Activated CD4-positive, alpha-beta T cell treated with anti-CD3 and anti-CD28 coated beads for 36 hours (primary cell): ENCODE measurements around the gene CELSR1. TPM values are rescaled to one million over a fixed set of nuclear protein-coding genes. Genes with fewer than 3 reads are reported as not detected.

ENCODE experiments used
- ATAC-seq: fragments of 200-7000 bp; cut with Tn5 transposase; one replicate; pipeline ENCODE4 v1.10.0; 2021; ENCODE audit warnings: mild to moderate bottlenecking, moderate library complexity
- CTCF ChIA-PET: fragments of 350-600 bp; sonication (Branson Sonifier 250); formaldehyde crosslinking; loops from one replicate; lab custom pipeline; 2021; ENCODE audit warnings: antibody characterized with exemption; lab: Charles Lee
- POLR2A ChIA-PET: fragments of 350-600 bp; sonication (Branson Sonifier 250); formaldehyde crosslinking; loops from one replicate; lab custom pipeline; 2021; ENCODE audit warnings: antibody characterized with exemption, inconsistent platforms; lab: Charles Lee
- DNase-seq: peaks from one replicate; pipeline ENCODE4 v3.0.0-alpha.2; 2020
- H3K27ac Mint-ChIP-seq: one replicate; pipeline ENCODE4 v1.8.0; 2021; ENCODE audit warnings: mixed read lengths
- H3K27me3 Mint-ChIP-seq: one replicate; pipeline ENCODE4 v1.8.0; 2021; ENCODE audit warnings: mixed read lengths
- H3K36me3 Mint-ChIP-seq: one replicate; pipeline ENCODE4 v1.8.0; 2021; ENCODE audit warnings: low read depth, mixed read lengths
- H3K4me1 Mint-ChIP-seq: one replicate; pipeline ENCODE4 v1.8.0; 2021; ENCODE audit warnings: mixed read lengths
- H3K4me3 Mint-ChIP-seq: one replicate; pipeline ENCODE4 v1.8.0; 2021; ENCODE audit warnings: mild to moderate bottlenecking, moderate library complexity, mixed read lengths
- H3K9me3 Mint-ChIP-seq: one replicate; pipeline ENCODE4 v1.8.0; 2021; ENCODE audit warnings: low read depth, mixed read lengths
- intact Hi-C, 2 experiments: fragments of 100-400 bp; cut with DNase I in 1 of 2; cut with micrococcal nuclease in 1 of 2; formaldehyde crosslinking; loops; one replicate each; pipeline versions ENCODE4 v1.14.2 to v1.15.1; 2022 to 2024; cut with DNase I, micrococcal nuclease
- total RNA-seq, 2 experiments: library from RNA; stranded (reverse); gene quantifications; one replicate each; pipeline ENCODE4 v1.2.3, GENCODE V29; 2021

Gene CELSR1
- total RNA-seq, 2 experiments from 2014 or later, result 0.43 to 0.46 TPM

- no peak overlapping the region for H3K27ac Mint-ChIP-seq
- DNase-seq (no peak), ATAC-seq (no peak)
- H3K9me3 Mint-ChIP-seq, result no peaks in the 10 kb centered on the region
- H3K4me3 Mint-ChIP-seq, result no peak overlapping the region
- CTCF ChIA-PET, result no interaction called here
- no peaks in the 10 kb centered on the region for H3K27me3 Mint-ChIP-seq
- no peaks in the 10 kb centered on the region for H3K4me1 Mint-ChIP-seq
- POLR2A ChIA-PET, result no interaction called here
- peaks cover 6% of the 10 kb centered on the region for H3K36me3 Mint-ChIP-seq
- intact Hi-C loops, result no loop called here
These were observed 172.9 kb downstream of the CELSR1 start for GRCh38 chr22:46364341-46365165.

GRCh38 chr22:46363611-46364321 is 173.7 kb downstream of the CELSR1 start:
- H3K36me3 Mint-ChIP-seq, result peaks cover 13% of the 10 kb centered on the region
- POLR2A ChIA-PET, result no interaction called here
- DNase-seq, result no peak
- H3K4me3 Mint-ChIP-seq, result no peak overlapping the region
- no peak for ATAC-seq
- intact Hi-C loops, result no loop called here
- no peaks in the 10 kb centered on the region for H3K27me3 Mint-ChIP-seq
- H3K4me1 Mint-ChIP-seq, result no peaks in the 10 kb centered on the region
- H3K9me3 Mint-ChIP-seq, result no peaks in the 10 kb centered on the region
- no peak overlapping the region for H3K27ac Mint-ChIP-seq
- CTCF ChIA-PET, result no interaction called here

- intact Hi-C loops, result no loop called here
- ChIA-PET POLR2A (no interaction called here), CTCF (no interaction called here)
- H3K4me1 Mint-ChIP-seq, result no peaks in the 10 kb centered on the region
- H3K9me3 Mint-ChIP-seq, result no peaks in the 10 kb centered on the region
- ATAC-seq (no peak), DNase-seq (no peak)
- no peak overlapping the region for H3K27ac Mint-ChIP-seq
- peaks cover 17% of the 10 kb centered on the region for H3K36me3 Mint-ChIP-seq
- H3K4me3 Mint-ChIP-seq, result no peak overlapping the region
- H3K27me3 Mint-ChIP-seq, result no peaks in the 10 kb centered on the region
These were observed 174.4 kb downstream of the CELSR1 start for GRCh38 chr22:46362934-46363515.

GRCh38 chr22:46362203-46362933 is 175.1 kb downstream of the CELSR1 start:
- Mint-ChIP-seq H3K9me3 (no peaks in the 10 kb centered on the region), H3K27ac (no peak overlapping the region), H3K4me1 (no peaks in the 10 kb centered on the region), H3K27me3 (no peaks in the 10 kb centered on the region), H3K4me3 (no peak overlapping the region), H3K36me3 (peaks cover 20% of the 10 kb centered on the region)
- DNase-seq (no peak), ATAC-seq (no peak)
- intact Hi-C loops, result no loop called here
- CTCF ChIA-PET, result no interaction called here
- POLR2A ChIA-PET, result no interaction called here

- H3K9me3 Mint-ChIP-seq, result no peaks in the 10 kb centered on the region
- no peaks in the 10 kb centered on the region for H3K4me1 Mint-ChIP-seq
- ATAC-seq (no peak), DNase-seq (no peak)
- intact Hi-C loops, result no loop called here
- peaks cover 21% of the 10 kb centered on the region for H3K36me3 Mint-ChIP-seq
- CTCF ChIA-PET, result no interaction called here
- no peaks in the 10 kb centered on the region for H3K27me3 Mint-ChIP-seq
- H3K27ac Mint-ChIP-seq, result no peak overlapping the region
- POLR2A ChIA-PET, result no interaction called here
- H3K4me3 Mint-ChIP-seq, result no peak overlapping the region
These were observed 175.6 kb downstream of the CELSR1 start for GRCh38 chr22:46361826-46362202.

- POLR2A ChIA-PET, result no interaction called here
- H3K27me3 Mint-ChIP-seq, result no peaks in the 10 kb centered on the region
- H3K27ac Mint-ChIP-seq, result no peak overlapping the region
- H3K4me3 Mint-ChIP-seq, result no peak overlapping the region
- ATAC-seq (no peak), DNase-seq (no peak)
- intact Hi-C loops, result no loop called here
- CTCF ChIA-PET, result no interaction called here
- no peaks in the 10 kb centered on the region for H3K4me1 Mint-ChIP-seq
- no peaks in the 10 kb centered on the region for H3K9me3 Mint-ChIP-seq
- peaks cover 21% of the 10 kb centered on the region for H3K36me3 Mint-ChIP-seq
These were observed 176.5 kb downstream of the CELSR1 start for GRCh38 chr22:46360891-46361290.

GRCh38 chr22:46360097-46360496 is 177.3 kb downstream of the CELSR1 start:
- POLR2A ChIA-PET, result no interaction called here
- CTCF ChIA-PET, result no interaction called here
- H3K27me3 Mint-ChIP-seq, result no peaks in the 10 kb centered on the region
- no peaks in the 10 kb centered on the region for H3K4me1 Mint-ChIP-seq
- intact Hi-C loops, result no loop called here
- DNase-seq (no peak), ATAC-seq (no peak)
- H3K9me3 Mint-ChIP-seq, result no peaks in the 10 kb centered on the region
- H3K36me3 Mint-ChIP-seq, result peaks cover 28% of the 10 kb centered on the region
- no peak overlapping the region for H3K27ac Mint-ChIP-seq
- H3K4me3 Mint-ChIP-seq, result no peak overlapping the region

GRCh38 chr22:46359362-46359761 is 178.1 kb downstream of the CELSR1 start:
- Mint-ChIP-seq H3K4me3 (no peak overlapping the region), H3K27ac (no peak overlapping the region), H3K9me3 (no peaks in the 10 kb centered on the region), H3K4me1 (no peaks in the 10 kb centered on the region), H3K36me3 (peaks cover 28% of the 10 kb centered on the region), H3K27me3 (no peaks in the 10 kb centered on the region)
- DNase-seq, result no peak
- ChIA-PET CTCF (interaction anchor here (0.8 kb wide), 1 partner anchor 8 kb away, joined by 9 read pairs; no protein-coding TSS in a partner anchor), POLR2A (no interaction called here)
- intact Hi-C loops, result no loop called here
- ATAC-seq, result no peak

- no peaks in the 10 kb centered on the region for H3K27me3 Mint-ChIP-seq
- no peak overlapping the region for H3K4me3 Mint-ChIP-seq
- ATAC-seq (no peak), DNase-seq (no peak)
- peaks cover 31% of the 10 kb centered on the region for H3K36me3 Mint-ChIP-seq
- H3K27ac Mint-ChIP-seq, result no peak overlapping the region
- ChIA-PET POLR2A (no interaction called here), CTCF (interaction anchor here (0.8 kb wide), 1 partner anchor 9 kb away, joined by 9 read pairs; no protein-coding TSS in a partner anchor)
- H3K9me3 Mint-ChIP-seq, result no peaks in the 10 kb centered on the region
- H3K4me1 Mint-ChIP-seq, result no peaks in the 10 kb centered on the region
- intact Hi-C loops, result no loop called here
These were observed 178.7 kb downstream of the CELSR1 start for GRCh38 chr22:46358766-46359165.

- ChIA-PET POLR2A (no interaction called here), CTCF (interaction anchor here (0.6 to 1.3 kb wide), 2 partner anchors 9 to 70 kb away, joined by 3 to 5 read pairs; no protein-coding TSS in a partner anchor)
- intact Hi-C loops, result no loop called here
- no peak overlapping the region for H3K4me3 Mint-ChIP-seq
- H3K27me3 Mint-ChIP-seq, result no peaks in the 10 kb centered on the region
- H3K27ac Mint-ChIP-seq, result no peak overlapping the region
- H3K4me1 Mint-ChIP-seq, result no peaks in the 10 kb centered on the region
- ATAC-seq (no peak), DNase-seq (no peak)
- no peaks in the 10 kb centered on the region for H3K9me3 Mint-ChIP-seq
- peaks cover 34% of the 10 kb centered on the region for H3K36me3 Mint-ChIP-seq
These were observed 179.5 kb downstream of the CELSR1 start for GRCh38 chr22:46357711-46358520.
